Brain microvascular endothelial cell (primary cell): ENCODE data around the gene PRKAR1B.

Source experiments
- DNase-seq: peaks from one replicate; pipeline ENCODE4 v3.0.0-alpha.2; 2020
- H3K27ac ChIP-seq: fragments of 250-450 bp; sonication (Bioruptor Pico); 2 replicates; pipeline ENCODE4 v1.5.1; 2020; ENCODE audit warnings: mild to moderate bottlenecking, moderate library complexity
- H3K27me3 ChIP-seq: fragments of 250-450 bp; sonication (Bioruptor Pico); replicated peaks from 2 replicates; pipeline ENCODE4 v1.5.1; 2020; ENCODE audit warnings: mild to moderate bottlenecking
- H3K36me3 ChIP-seq: fragments of 250-450 bp; sonication (Bioruptor Pico); replicated peaks from 2 replicates; pipeline ENCODE4 v1.5.1; 2020; ENCODE audit warnings: mild to moderate bottlenecking
- H3K4me3 ChIP-seq: 2 replicates; pipeline ENCODE4 v1.5.1; 2011; ENCODE audit warnings: low read depth, mild to moderate bottlenecking, control low read depth, low read length, moderate library complexity
- in situ Hi-C: cut with HindIII; loops from 2 replicates; pipeline ENCODE4 v1.10.0; 2017; ENCODE audit warnings: low sequenced_read_pairs, low pct_ligation_motif_present
- TF ChIP-seq, protein P1 (sequence below): IDR thresholded peaks from 2 replicates; pipeline ENCODE4 v1.5.1; 2011; ENCODE audit warnings: low read depth, mild to moderate bottlenecking, moderate library complexity, low read length, control low read depth, inconsistent platforms; ENCODE audit errors: missing control alignments

PRKAR1B gene

DNA sequence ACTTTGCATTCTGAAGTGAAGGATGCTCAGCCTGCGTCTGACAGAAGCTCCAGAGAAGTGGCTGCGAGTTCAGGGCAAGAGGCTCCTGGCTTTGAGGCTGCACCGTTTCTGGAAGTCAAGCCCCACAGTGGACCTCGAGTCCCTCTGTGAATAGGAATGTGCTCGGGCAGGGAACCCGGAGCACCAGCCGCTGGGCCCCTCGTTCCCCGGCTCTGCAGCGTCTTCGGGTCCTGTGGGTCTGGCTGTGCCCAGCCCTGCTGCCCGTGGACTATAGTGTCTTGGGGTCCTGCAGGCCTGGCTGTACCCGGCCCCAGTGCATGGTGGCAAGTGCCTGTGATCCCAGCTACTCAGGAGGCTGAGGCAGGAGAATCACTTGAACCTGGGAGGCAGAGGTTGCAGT, 45.3 kb upstream of the PRKAR1B start:
- H3K27ac ChIP-seq: no peak overlapping the region
- no peaks in the 10 kb centered on the region for H3K27me3 ChIP-seq
- in situ Hi-C loops: no loop called here
- no peak overlapping the region for H3K4me3 ChIP-seq
- H3K36me3 ChIP-seq: peaks cover 11% of the 10 kb centered on the region
- DNase-seq: no peak
- TF ChIP-seq, protein P1, sequence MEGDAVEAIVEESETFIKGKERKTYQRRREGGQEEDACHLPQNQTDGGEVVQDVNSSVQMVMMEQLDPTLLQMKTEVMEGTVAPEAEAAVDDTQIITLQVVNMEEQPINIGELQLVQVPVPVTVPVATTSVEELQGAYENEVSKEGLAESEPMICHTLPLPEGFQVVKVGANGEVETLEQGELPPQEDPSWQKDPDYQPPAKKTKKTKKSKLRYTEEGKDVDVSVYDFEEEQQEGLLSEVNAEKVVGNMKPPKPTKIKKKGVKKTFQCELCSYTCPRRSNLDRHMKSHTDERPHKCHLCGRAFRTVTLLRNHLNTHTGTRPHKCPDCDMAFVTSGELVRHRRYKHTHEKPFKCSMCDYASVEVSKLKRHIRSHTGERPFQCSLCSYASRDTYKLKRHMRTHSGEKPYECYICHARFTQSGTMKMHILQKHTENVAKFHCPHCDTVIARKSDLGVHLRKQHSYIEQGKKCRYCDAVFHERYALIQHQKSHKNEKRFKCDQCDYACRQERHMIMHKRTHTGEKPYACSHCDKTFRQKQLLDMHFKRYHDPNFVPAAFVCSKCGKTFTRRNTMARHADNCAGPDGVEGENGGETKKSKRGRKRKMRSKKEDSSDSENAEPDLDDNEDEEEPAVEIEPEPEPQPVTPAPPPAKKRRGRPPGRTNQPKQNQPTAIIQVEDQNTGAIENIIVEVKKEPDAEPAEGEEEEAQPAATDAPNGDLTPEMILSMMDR: no peak

DNA sequence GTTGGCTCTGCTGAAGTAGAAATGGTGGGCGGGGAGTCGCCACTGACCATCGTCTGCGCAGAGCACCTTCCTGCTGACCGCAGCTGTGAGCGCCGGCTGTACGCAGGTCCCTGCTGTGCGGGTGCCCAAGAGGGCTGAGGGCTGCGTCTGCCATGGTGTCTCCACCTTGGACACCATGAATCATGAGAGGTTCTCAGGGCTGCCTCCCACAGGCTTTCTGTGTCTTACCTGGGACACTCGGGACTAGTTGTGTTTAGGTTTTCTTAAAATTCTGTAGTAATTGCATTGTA, 44.9 kb upstream of the PRKAR1B start:
- no peak for DNase-seq
- TF ChIP-seq, protein P1: no peak
- no peak overlapping the region for H3K4me3 ChIP-seq
- H3K27me3 ChIP-seq: no peaks in the 10 kb centered on the region
- in situ Hi-C loops: no loop called here
- H3K27ac ChIP-seq: no peak overlapping the region
- H3K36me3 ChIP-seq: peaks cover 11% of the 10 kb centered on the region

DNA sequence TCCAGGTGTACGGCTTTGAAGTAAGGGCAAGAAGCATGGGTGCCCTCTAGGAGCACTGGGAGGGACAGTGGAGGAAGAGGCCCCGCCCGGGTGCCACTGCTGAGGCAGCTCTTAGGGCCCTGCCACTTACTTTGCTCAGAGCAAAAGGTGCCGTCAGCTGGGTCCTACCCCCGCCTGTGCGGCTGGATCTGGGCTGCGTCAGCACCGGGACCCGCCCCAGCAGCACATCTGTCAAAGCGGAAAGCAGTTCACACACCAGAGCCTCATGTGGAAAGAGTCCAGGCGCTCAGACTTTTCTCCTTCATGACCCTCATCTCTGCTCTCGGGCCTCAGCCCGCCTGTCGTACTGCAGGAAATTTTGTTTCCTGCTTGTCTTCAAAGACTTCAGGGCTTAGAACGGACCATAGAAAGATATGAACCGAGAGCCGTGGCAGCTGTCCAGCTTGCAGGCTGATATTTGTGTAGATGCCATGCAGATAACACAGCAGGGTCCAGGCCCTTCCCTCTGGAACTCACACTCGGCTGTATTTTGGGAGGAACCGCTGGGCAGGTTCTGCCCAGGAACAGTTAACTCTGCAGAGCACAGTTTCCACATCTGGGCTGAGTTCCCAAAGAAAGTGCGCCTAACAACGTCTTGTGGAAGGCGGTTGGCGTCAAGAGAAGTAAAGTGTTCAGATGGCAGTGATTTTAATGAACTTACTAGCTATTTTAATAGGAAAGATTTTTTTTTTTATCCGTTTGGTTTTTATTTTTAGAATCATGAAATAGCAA, 44.3 kb upstream of the PRKAR1B start:
- peaks cover 11% of the 10 kb centered on the region for H3K36me3 ChIP-seq
- H3K27ac ChIP-seq: no peak overlapping the region

DNA sequence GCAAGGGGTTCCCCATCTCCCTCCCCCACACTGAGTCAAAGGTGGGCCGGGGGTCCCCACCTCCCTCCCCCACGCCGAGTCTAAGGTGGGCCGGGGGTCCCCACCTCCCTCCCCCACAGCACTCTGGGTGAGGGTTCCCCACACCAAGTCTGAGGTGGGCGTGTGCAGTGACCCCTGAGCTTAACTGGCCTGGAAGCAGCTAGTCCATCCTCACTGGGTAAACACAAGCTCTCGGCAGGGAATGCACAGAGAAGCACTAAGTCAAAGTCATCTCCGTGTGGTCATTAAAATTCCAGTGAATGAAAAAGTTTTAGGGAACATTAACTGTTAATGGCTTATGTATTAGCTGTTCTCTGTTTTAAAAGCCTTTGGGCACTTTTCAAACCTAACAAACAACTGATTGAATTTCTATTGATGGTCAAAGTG, 43.7 kb upstream of the PRKAR1B start:
- Histone ChIP-seq H3K4me3 (no peak overlapping the region), H3K27me3 (no peaks in the 10 kb centered on the region), H3K27ac (no peak overlapping the region), H3K36me3 (peaks cover 14% of the 10 kb centered on the region)
- TF ChIP-seq, protein P1: no peak
- in situ Hi-C loops: no loop called here
- no peak for DNase-seq

More for the DNA sequence above, 44.3 kb upstream of the PRKAR1B start:
- TF ChIP-seq, protein P1: no peak
- Histone ChIP-seq H3K4me3 (no peak overlapping the region), H3K27me3 (no peaks in the 10 kb centered on the region)
- in situ Hi-C loops: no loop called here
- peak; percentile 28 for DNase-seq

DNA sequence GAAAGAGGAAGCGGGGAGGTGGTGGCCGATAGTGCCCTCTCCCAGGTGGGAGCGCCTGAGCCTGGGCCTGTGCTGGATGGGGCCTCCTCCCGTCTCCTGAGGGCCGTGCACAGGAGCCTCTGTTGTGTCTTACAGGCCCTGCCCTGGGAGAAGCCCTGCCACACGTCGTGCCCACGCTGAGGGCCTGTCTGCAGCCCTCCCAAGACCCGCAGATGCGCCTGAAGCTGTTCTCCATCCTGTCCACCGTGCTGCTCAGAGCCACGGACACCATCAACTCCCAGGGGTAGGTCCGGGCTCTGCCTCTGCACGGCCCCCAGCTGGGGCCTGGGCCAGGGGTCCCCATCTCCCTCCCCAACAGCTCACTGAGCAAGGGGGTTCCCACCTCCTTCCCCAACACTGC, 43.3 kb upstream of the PRKAR1B start:
- no peaks in the 10 kb centered on the region for H3K27me3 ChIP-seq
- TF ChIP-seq, protein P1: no peak
- in situ Hi-C loops: no loop called here

More for the DNA sequence above, 43.3 kb upstream of the PRKAR1B start:
- Histone ChIP-seq H3K36me3 (peaks cover 16% of the 10 kb centered on the region), H3K4me3 (no peak overlapping the region), H3K27ac (no peak overlapping the region)
- no peak for DNase-seq
